ENCODE data around the gene MIEN1. TPM values are rescaled to one million over a fixed set of nuclear protein-coding genes. Genes with fewer than 3 reads are reported as not detected.

MIEN1 gene
- polyA plus RNA-seq, 3 donors = 61.7 to 141 (median 124) TPM

DNA sequence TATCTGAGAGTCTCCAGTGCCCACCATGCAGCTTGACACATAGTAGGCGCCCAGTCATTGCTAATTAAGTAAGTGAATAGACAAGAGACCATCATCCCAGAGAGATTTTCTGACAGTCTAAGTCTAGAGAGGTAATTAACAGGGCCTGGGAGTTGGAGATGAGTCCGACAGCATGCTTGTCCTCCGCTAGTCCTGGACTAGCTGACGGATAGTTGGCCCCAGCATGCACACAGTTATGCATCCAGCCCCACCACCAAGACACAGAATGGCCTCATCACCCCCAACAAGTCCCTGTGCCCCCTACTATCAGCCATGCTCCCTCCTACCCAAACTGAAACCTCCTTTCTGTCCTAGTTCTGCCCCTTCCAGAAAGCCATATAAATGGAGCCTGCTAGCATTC lies 17.4 kb upstream of the MIEN1 start:
- TF ChIP-seq, protein P1, sequence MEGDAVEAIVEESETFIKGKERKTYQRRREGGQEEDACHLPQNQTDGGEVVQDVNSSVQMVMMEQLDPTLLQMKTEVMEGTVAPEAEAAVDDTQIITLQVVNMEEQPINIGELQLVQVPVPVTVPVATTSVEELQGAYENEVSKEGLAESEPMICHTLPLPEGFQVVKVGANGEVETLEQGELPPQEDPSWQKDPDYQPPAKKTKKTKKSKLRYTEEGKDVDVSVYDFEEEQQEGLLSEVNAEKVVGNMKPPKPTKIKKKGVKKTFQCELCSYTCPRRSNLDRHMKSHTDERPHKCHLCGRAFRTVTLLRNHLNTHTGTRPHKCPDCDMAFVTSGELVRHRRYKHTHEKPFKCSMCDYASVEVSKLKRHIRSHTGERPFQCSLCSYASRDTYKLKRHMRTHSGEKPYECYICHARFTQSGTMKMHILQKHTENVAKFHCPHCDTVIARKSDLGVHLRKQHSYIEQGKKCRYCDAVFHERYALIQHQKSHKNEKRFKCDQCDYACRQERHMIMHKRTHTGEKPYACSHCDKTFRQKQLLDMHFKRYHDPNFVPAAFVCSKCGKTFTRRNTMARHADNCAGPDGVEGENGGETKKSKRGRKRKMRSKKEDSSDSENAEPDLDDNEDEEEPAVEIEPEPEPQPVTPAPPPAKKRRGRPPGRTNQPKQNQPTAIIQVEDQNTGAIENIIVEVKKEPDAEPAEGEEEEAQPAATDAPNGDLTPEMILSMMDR (IDR thresholded peaks at IDR 0.05) = no peak
- no peaks in the 10 kb centered on the region for H3K4me1 Mint-ChIP-seq

DNA sequence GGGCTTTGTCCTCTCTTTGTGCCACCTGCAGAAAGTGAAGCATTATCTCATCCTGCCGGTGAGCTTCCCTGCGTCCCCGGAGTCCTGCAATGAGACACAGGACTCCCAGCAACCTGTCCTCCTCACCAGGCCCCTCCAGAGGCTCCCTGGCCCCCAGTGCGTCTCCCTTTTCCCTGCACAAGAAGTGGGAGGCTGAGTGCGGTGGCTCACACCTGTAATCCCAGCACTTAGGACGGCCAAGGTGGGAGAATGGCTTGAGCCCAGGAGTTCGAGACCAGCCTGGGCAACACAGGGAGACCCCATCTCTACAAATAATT lies 15.8 kb upstream of the MIEN1 start:
- H3K9ac ChIP-seq (ENCODE audit: insufficient read depth, low read length, poor library complexity, severe bottlenecking) = no peak overlapping the region
- intact Hi-C loops (cut with micrococcal nuclease) = no loop called here
- no peak overlapping the region for H3K4me2 ChIP-seq (replicated peaks; ENCODE audit: extremely low read depth, low read length, poor library complexity, severe bottlenecking)
- H3K4me1 ChIP-seq (ENCODE audit: control insufficient read depth in 1 of 2, insufficient read depth in 2 of 2, low read length in 2 of 2) = no peaks in the 10 kb centered on the region
- TF ChIP-seq, protein P1 (IDR thresholded peaks at IDR 0.05) = no peak
- H3K79me2 ChIP-seq (ENCODE audit: insufficient read depth, low read length) = no peaks in the 10 kb centered on the region
- H3K4me1 Mint-ChIP-seq = no peaks in the 10 kb centered on the region
- DNase-seq = no peak
- no peak overlapping the region for H3K27ac Mint-ChIP-seq
- no peaks in the 10 kb centered on the region for H3K36me3 Mint-ChIP-seq
- H3K9me3 Mint-ChIP-seq = peaks cover 0 to 3% (median 0%) of the 10 kb centered on the region in 7 donors
- H3K36me3 ChIP-seq (replicated peaks in 1 of 2; ENCODE audit: control insufficient read depth in 1 of 2, insufficient read depth in 2 of 2, low read length in 2 of 2) = no peaks in the 10 kb centered on the region
- H3K4me3 Mint-ChIP-seq = no peak overlapping the region
- WGBS (ENCODE audit: insufficient coverage) = 95% methylated on average over 6 of the region's 7 CpGs
- peaks cover 0 to 12% of the 10 kb centered on the region in 2 donors for H3K27me3 ChIP-seq (ENCODE audit: control insufficient read depth in 2 of 2, insufficient read depth in 2 of 2, low read length in 2 of 2)
- no peaks in the 10 kb centered on the region for H3K9me3 ChIP-seq (replicated peaks in 1 of 2; ENCODE audit: control insufficient read depth in 1 of 2, insufficient read depth in 1 of 2, low read length in 2 of 2)
- no peak overlapping the region for H3K27ac ChIP-seq (ENCODE audit: low read depth in 1 of 2, low read length in 2 of 2)
- no peaks in the 10 kb centered on the region for H4K20me1 ChIP-seq (ENCODE audit: insufficient read depth, low read length)
- H2AFZ ChIP-seq (ENCODE audit: insufficient read depth, low read depth, low read length, poor library complexity, severe bottlenecking) = no peak overlapping the region
- peaks cover 17 to 48% (median 33%) of the 10 kb centered on the region in 3 donors for H3K27me3 Mint-ChIP-seq (ENCODE audit: low read depth in 3 of 3)
- H3K4me3 ChIP-seq (replicated peaks in 1 of 3; ENCODE audit: low read depth in 2 of 3, low read length in 3 of 3) = no peak overlapping the region

More for the DNA sequence above, 17.4 kb upstream of the MIEN1 start:
- no peak overlapping the region for H2AFZ ChIP-seq (ENCODE audit: insufficient read depth, low read depth, low read length, poor library complexity, severe bottlenecking)
- no peak overlapping the region for H3K27ac ChIP-seq (ENCODE audit: low read depth in 1 of 2, low read length in 2 of 2)
- Mint-ChIP-seq H3K27me3 (ENCODE audit: low read depth in 3 of 3) (peaks cover 10 to 39% (median 26%) of the 10 kb centered on the region in 3 donors), H3K4me3 (no peak overlapping the region), H3K36me3 (no peaks in the 10 kb centered on the region), H3K27ac (no peak overlapping the region), H3K9me3 (peaks cover 0 to 3% (median 0%) of the 10 kb centered on the region in 7 donors)
- no peaks in the 10 kb centered on the region for H3K36me3 ChIP-seq (replicated peaks in 1 of 2; ENCODE audit: control insufficient read depth in 1 of 2, insufficient read depth in 2 of 2, low read length in 2 of 2)
- H3K9me3 ChIP-seq (replicated peaks in 1 of 2; ENCODE audit: control insufficient read depth in 1 of 2, insufficient read depth in 1 of 2, low read length in 2 of 2) = no peaks in the 10 kb centered on the region
- peaks cover 0 to 6% of the 10 kb centered on the region in 2 donors for H3K27me3 ChIP-seq (ENCODE audit: control insufficient read depth in 2 of 2, insufficient read depth in 2 of 2, low read length in 2 of 2)
- no peaks in the 10 kb centered on the region for H3K79me2 ChIP-seq (ENCODE audit: insufficient read depth, low read length)
- intact Hi-C loops (cut with micrococcal nuclease) = loop anchor here in 1 of 2 donors (2.0 kb wide), 1 partner anchor 17 kb away; the partner anchor contains the start of gene MIEN1
- DNase-seq = no peak
- H3K4me3 ChIP-seq (replicated peaks in 1 of 3; ENCODE audit: low read depth in 2 of 3, low read length in 3 of 3) = no peak overlapping the region
- no peak overlapping the region for H3K4me2 ChIP-seq (replicated peaks; ENCODE audit: extremely low read depth, low read length, poor library complexity, severe bottlenecking)
- no peaks in the 10 kb centered on the region for H4K20me1 ChIP-seq (ENCODE audit: insufficient read depth, low read length)
- peaks cover 0 to under 1% of the 10 kb centered on the region in 2 donors for H3K4me1 ChIP-seq (ENCODE audit: control insufficient read depth in 1 of 2, insufficient read depth in 2 of 2, low read length in 2 of 2)
- WGBS (ENCODE audit: insufficient coverage) = 100% methylated on average over 1 of the region's 4 CpGs
- no peak overlapping the region for H3K9ac ChIP-seq (ENCODE audit: insufficient read depth, low read length, poor library complexity, severe bottlenecking)
